Forelimb muscle (tissue), 1 donor: ENCODE measurements around the gene UBE2M. TPM values are rescaled to one million over a fixed set of nuclear protein-coding genes. Genes with fewer than 3 reads are reported as not detected.
A peak's percentile ranks its signal among the peaks of the same experiment; 100 is the strongest.
"Not testable (repeated sequence)": the region's sequence is repeated elsewhere in the genome, so short reads cannot be mapped to it uniquely, and the experiment has no call there.

Source experiments
- DNase-seq: peaks from one replicate; pipeline ENCODE4 v3.0.0-alpha.2; 2013; ENCODE audit warnings: low read depth
- polyA plus RNA-seq: library from polyadenylated mRNA; unstranded; fragments of 120-200 nt; gene quantifications from one replicate; pipeline ENCODE4 v1.2.1, GENCODE V29; 2013; ENCODE audit not compliant: insufficient read length

The UBE2M gene
- polyA plus RNA-seq, 1 donor, result 61.8 TPM

DNA sequence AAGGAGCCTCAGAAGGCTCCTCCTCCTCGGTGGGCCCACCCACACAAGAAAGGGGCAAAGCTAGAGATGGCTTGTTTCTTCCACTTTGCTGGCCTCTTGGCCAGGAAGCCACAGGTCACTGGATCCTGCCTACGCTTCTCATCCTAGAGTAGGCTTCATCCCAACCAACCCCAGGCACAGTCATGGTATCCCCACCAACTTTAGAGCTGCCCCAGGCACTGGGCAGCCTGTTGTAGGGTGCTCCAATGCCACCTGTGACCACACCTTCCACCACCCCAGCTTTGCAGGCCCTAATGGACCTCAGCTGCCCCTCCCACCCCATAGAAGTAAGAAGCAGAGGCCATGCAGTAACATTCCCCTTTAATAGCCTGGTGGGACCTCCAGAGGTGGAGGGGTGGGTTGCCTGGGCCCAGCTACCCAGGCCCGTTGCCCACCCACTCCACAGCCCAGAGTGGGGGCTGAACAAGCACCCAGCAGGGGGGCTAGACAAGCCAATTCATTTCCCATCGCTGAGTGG, 3.0 kb downstream of the UBE2M start:
- no peak for DNase-seq

DNA sequence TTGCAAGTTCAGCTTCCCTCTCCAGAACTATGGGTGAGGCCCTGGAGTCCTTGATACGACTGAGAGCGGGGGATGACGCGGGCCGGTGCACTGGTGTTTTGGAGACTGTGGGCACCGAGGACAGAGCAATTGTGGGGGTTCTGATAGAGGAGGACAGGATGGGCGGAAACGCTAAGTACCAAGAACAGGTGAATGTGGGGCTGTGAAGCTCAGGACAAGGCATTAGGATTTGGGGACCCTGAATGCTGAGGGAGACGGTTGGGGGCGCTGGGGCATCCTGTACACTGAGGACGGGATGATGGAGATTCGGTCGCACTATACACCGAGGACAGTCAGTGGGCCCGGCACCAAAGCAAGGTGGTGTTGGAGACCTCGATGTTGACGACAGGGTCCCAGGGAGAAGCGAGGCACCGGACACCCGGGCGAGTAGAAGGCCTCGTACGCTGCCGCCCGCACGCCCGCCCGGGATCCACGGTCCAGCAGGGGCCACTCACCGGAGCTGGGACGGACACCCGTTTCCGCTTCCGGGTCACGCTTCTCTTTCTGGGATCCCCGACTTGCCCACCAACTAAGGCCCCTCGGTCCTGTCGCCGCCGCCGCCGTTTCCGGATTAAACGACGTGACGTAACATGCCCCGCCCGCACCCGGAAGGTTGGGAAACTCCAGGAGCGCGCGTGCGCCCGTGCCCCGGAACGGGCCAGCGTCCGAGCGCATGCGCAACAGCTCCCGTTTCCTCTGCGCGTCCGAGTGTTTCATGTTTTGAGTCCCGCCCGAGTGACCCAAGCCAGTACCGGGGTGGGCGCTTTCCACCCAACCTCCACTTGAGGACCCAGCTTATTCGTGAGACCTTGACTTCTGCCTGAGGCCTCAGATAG, 3.7 kb downstream of the UBE2M start, which contains the start of gene CHMP2A:
CHMP2A (minus strand) TSS at position 612 of the 875 bp plus-strand sequence. CDS start 893 bp downstream, outside the sequence.
- DNase-seq, result peak; percentile 82

GRCh38 chr19:58553799-58554493, 4.5 kb downstream of the UBE2M start:
- DNase-seq, result no peak

DNA sequence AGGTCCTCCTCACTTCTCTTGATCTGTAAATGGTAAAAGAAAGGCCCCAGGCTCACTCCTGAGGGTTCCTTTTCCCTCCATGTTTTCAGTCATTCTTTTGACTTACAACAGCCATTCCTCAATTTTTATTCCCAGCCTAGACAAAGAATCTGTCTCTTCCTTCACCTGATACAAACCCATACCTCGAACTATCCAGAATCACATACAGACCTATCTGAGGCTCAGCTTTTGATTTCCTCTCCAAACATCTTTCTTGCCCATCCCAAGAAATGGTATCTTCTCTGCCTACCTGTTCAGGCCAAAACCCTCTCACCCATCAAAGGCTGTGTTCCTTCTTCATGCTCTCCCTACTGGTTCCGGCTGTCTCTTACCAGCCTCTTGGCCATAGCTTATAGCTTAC, 5.8 kb downstream of the UBE2M start:
- DNase-seq, result no peak

- DNase-seq, result no peak
Measured at GRCh38 chr19:58551577-58552471, 6.6 kb downstream of the UBE2M start.

- no peak for DNase-seq
Measured at GRCh38 chr19:58551123-58551497, 7.3 kb downstream of the UBE2M start.

DNA sequence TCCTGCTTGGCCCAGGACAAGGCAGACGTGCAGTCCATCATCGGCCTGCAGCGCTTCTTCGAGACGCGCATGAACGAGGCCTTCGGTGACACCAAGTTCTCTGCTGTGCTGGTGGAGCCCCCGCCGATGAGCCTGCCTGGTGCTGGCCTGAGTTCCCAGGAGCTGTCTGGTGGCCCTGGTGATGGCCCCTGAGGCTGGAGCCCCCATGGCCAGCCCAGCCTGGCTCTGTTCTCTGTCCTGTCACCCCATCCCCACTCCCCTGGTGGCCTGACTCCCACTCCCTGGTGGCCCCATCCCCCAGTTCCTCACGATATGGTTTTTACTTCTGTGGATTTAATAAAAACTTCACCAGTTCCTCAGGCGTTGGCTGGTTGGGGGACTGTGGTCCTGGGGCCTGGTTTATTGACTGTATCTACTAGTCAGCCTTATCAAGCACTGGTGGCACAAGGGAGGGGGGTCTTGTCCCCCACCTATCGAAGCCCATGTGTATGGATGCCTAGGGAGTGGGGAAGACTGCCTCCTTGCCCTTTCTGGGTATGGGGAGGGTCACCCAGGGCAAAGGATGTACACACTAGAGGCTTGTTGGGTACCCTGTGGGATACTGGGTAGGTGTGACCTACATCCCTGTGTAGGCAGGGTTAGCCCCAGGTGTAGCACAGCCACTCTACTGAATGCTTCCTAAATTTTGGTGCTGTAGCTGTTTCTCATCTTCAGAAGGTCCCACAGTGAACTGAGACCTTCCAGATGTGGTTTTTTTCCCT, 7.9 kb downstream of the UBE2M start:
- DNase-seq, result no peak

DNA sequence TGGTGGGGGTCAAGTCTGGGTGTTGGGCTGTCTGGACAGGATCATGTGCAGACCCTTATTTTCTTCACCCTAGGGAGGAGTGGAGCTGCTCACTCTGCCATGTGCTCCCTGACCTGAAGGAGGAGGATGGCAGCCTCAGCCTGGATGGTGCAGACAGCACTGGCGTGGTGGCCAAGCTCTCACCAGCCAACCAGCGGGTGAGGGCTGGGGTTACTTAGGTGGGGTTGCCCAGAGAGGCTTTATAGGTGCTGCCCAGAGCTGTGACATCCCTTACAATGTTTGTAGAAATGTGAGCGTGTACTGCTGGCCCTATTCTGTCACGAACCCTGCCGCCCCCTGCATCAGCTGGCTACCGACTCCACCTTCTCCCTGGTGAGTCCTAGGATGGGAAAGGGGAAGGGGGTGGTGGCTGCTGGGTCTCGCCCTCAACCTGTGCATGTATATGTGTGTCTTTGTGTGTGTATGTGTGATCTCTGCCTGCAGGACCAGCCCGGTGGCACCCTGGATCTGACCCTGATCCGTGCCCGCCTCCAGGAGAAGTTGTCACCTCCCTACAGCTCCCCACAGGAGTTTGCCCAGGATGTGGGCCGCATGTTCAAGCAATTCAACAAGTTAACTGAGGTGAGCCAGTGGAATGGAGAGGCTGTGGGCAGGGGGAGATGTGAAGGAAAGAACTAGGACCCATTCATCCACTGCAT, 8.6 kb downstream of the UBE2M start:
- no peak for DNase-seq

DNA sequence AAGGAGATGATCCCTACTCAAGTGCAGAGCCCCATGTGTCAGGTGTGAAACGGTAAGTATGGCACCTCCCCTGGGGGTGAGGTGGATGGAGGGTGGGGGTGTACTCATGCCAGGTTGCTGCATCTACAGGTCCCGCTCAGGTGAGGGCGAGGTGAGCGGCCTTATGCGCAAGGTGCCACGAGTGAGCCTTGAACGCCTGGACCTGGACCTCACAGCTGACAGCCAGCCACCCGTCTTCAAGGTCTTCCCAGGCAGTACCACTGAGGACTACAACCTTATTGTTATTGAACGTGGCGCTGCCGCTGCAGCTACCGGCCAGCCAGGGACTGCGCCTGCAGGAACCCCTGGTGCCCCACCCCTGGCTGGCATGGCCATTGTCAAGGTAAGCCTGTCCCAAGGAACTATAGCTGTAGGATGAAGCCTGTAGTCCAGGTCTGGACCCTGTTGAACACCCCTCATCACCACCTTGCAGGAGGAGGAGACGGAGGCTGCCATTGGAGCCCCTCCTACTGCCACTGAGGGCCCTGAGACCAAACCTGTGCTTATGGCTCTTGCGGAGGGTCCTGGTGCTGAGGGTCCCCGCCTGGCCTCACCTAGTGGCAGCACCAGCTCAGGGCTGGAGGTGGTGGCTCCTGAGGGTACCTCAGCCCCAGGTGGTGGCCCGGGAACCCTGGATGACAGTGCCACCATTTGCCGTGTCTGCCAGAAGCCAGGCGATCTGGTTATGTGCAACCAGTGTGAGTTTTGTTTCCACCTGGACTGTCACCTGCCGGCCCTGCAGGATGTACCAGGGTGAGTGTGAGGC, 9.3 kb downstream of the UBE2M start:
- DNase-seq, result no peak

- DNase-seq, result no peak
Measured at GRCh38 chr19:58547323-58548312, 10.8 kb downstream of the UBE2M start.

- no peak for DNase-seq
Measured at GRCh38 chr19:58546019-58546530, 12.3 kb downstream of the UBE2M start.

- no peak for DNase-seq
Measured at GRCh38 chr19:58545286-58546018, 13.0 kb downstream of the UBE2M start.

- DNase-seq, result no peak
Measured at GRCh38 chr19:58544591-58545285, 13.7 kb downstream of the UBE2M start.

- DNase-seq, result peak; percentile 97
Measured at GRCh38 chr19:58543826-58544590, 14.4 kb downstream of the UBE2M start, which contains the start of gene TRIM28. TSS of gene TRIM28 (plus strand) at chr19:58544064. CDS start at chr19:58544758, 694 bp downstream.

DNA sequence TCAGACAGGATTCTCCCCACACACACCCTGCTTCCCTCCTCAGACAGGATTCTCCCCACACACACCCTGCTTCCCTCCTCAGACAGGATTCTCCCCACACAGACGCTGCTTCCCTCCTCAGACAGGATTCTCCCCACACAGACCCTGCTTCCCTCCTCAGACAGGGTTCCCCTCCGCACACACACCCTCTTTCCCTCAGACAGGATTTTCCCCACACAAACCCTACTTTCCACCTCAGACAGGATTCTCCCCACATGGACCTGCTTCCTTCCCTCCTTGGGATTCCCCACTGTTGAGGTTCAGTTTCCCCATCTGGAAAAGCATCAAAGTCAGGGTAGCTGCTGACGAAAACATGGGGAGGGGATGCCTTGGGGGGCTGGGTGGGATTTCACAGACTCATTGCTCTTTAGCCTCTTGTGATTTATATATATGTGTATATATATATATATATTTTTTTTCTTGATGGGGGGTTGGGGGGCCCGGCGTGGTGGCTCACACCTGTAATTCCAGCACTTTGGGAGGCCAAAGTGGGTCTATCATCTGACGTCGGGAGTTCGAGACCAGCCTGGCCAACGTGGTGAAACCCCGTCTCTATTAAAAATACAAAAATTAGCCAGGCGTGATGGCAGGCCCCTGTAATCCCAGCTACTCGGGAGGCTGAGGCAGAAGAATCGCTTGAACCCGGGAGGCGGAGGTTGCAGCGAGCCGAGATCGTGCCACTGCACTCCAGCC, 15.6 kb downstream of the UBE2M start:
- DNase-seq, result not testable (repeated sequence)
